Kasumi-1 (cell line): Measurements from ENCODE around the gene ATP6V1G2.
"Not testable (repeated sequence)": the region's sequence is repeated elsewhere in the genome, so short reads cannot be mapped to it uniquely, and the experiment has no call there.

Source experiments
- DNase-seq, 2 experiments: peaks; one replicate each; lab custom pipeline; 2025; lab: John Stamatoyannopoulos, UW

ATP6V1G2 gene

DNA sequence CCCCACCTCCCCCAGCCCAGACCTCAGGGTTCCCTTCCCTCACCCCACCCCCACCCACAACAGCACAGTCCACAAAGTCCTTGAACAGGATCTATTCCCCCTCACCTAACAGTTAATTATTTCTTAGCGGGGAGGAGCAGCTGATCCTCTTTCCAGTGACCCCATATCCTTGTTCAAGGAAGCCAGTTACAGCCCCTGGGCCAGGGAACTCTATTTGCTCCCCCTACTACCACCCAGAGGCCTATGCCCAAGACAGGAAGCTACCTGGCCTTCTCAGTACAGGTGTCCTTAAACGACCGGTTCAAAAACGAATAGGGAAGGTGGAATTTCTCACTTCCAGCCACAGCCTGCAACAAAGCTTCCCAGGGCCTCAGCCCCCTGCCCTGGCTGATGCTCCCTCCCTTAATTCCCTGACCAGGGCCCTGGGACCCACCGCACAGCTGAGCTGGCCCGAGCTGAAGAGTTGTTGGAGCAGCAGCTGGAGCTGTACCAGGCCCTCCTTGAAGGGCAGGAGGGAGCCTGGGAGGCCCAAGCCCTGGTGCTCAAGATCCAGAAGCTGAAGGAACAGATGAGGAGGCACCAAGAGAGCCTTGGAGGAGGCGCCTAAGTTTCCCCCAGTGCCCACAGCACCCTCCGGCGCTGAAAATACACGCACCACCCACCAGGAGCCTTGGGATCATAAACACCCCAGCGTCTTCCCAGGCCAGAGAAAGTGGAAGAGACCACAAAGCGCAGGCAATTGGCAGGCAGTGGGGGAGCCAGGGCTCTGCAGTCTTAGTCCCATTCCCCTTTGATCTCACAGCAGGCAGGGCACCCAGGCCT lies 16.9 kb downstream of the ATP6V1G2 start:
- no peak for DNase-seq

DNA sequence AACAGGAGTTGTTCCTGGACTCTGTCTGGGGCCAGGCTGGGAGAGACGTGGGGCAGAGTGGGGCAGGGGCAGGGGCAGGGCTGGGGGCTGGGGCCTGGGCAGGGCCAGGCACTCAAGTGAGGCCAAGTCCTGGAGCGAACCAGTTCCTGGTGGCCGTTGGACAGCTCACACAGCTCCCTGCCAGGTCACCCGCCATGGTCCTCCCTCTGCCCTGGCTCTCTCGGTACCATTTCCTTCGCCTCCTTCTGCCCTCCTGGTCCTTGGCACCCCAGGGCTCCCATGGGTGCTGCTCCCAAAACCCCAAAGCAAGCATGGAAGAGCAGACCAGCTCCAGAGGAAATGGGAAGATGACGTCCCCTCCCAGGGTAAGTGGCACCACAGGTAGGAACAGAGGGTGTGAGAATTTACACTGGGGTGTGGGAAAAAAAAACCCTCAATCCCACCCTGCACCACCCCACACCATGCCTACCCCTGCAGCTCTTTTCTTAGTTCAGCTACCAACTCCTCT lies 17.5 kb downstream of the ATP6V1G2 start, which contains the start of gene MCCD1:
TSS of gene MCCD1 (plus strand) at position 142 of the 508 bp plus-strand sequence. CDS start at position 195, 53 bp downstream.
- no peak for DNase-seq

DNA sequence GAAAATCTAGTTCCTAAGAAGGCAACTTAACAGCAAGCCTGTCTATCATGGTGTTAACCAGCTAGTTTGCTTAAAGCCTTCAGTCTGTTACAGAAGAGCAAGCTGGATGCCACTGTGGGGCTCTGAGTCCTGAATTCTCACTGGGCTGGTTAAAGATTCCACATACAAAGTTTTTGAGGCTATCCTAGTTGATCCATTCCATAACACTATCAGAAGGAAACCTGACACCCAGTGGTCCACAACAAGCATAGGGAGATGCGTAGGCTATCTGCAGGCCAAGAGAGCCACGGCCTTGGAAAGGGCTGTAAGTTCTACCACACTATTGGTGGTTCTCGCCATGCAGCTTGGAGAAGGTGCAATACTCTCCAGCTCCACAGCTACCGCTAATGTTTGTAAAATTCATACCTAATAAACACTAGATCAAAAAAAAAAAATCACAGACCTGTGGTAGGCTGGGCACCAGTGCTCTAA lies 18.1 kb downstream of the ATP6V1G2 start:
- no peak for DNase-seq

DNA sequence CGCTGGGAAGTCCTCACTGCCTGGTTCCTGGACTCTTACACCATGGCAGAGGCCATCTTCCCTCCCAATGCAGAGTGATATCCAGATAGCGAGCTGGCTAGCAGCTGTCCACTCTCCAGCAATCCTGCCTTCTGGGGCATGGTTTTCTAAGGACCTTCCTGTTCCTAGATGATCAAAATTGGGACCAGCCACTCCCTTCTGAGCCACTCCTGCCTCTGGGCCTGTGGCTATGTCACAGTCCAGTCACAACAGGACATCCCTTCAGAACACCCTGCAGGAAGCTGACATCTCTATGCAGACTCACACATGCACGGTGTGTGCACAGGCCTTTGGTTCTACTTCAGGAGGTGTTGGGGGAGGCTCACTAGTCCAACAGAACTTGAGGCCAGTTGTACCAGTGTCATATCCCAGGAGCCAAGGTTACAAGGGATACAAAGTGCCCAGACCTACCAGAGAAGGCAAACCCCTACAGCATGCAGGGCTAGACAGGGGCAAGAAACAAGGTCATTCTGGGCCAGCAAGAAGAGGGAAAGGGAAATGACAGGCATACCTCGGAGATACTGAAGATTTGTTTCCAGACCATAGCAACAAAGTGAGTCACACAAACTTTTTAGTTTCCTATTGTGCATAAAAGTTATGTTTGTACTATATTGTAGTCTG lies 20.3 kb downstream of the ATP6V1G2 start:
- DNase-seq: no peak

DNA sequence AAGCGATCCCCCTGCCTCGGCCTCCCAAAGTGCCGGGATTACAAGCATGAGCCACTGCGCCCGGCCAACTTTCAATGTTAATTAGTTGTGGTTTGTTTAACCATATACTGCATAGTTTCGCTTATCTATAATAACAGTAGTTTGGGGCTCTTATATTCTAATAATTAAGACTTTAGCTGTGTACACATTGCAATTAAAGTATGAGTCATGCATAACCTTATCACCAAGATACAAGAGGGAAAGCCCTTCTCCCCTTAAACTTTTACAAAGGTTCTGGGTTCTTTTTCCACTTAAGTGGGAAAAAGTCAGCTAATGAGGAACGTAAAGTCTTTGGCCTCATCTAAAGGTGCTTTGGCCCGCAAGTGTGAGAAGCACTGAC lies 20.9 kb downstream of the ATP6V1G2 start:
- DNase-seq: no peak

- DNase-seq: no peak
Observed at GRCh38 chr6:31521835-31522234, 24.6 kb downstream of the ATP6V1G2 start.

- DNase-seq: no peak
Observed at GRCh38 chr6:31513456-31514165, 32.8 kb downstream of the ATP6V1G2 start.

GRCh38 chr6:31510007-31510406 lies 36.4 kb downstream of the ATP6V1G2 start:
- no peak for DNase-seq

DNA sequence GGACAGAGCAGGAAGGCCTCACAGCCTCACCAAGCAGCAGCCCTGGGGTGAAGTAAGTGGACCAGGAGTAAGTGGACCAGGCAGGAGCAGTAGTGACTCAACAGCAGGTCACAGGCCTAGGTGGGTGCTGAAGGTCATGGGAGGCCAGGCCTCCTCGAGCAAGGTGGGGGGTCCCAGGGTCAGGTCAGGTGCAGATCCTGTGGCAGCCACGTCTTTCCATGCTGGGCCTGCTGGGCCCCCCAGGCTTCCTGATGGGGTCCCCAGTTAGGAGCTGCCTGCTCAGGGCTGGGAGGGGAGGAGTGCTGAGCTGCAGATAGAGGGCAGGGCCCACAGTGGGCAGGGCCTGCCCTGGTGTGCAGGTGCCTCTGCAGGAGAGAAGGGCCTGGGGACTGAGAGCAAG lies 37.4 kb downstream of the ATP6V1G2 start:
- DNase-seq: not testable (repeated sequence)

DNA sequence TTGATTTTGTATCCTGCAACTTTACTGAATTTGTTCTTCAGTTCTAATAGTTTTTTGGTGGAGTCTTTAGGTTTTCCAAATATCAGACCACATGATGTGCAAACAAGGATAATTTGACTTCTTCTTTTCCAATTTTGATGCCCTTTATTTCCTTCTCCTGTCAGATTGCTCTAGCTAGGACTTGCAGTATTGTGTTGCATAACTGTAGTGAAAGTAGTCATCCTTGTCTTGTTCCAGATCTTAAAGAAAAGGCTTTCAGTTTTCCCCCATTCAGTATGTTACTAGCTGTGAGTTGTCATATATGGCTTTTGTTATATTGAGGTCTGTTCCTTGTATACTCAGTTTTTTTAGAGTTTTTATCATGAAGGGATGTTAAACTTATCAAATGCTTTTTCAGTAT lies 43.8 kb downstream of the ATP6V1G2 start:
- peak in 1 of 2 experiments; percentile 8 for DNase-seq

- not testable (repeated sequence) for DNase-seq
Observed at GRCh38 chr6:31499648-31500047, 46.8 kb downstream of the ATP6V1G2 start.

DNA sequence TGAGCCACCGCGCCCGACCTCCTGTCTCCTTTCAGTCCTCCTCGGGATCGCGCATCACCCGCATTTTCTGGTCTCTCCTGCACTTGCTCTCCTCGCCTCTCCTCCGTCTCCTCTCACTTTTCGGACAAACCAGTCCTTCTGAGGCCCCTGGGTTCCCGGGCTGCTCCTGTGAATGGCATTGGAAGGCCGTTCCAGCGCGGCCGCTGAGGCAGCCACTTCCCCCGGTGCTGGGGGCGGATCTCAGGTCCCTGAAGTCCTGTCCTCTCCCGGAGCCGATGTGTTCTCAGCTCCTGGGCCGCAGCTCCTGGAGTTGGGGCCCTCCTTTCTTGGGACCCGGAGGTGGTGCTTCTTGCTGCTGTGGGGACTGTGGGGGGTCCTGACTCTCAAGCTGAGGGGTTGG lies 47.7 kb downstream of the ATP6V1G2 start:
- no peak for DNase-seq

DNA sequence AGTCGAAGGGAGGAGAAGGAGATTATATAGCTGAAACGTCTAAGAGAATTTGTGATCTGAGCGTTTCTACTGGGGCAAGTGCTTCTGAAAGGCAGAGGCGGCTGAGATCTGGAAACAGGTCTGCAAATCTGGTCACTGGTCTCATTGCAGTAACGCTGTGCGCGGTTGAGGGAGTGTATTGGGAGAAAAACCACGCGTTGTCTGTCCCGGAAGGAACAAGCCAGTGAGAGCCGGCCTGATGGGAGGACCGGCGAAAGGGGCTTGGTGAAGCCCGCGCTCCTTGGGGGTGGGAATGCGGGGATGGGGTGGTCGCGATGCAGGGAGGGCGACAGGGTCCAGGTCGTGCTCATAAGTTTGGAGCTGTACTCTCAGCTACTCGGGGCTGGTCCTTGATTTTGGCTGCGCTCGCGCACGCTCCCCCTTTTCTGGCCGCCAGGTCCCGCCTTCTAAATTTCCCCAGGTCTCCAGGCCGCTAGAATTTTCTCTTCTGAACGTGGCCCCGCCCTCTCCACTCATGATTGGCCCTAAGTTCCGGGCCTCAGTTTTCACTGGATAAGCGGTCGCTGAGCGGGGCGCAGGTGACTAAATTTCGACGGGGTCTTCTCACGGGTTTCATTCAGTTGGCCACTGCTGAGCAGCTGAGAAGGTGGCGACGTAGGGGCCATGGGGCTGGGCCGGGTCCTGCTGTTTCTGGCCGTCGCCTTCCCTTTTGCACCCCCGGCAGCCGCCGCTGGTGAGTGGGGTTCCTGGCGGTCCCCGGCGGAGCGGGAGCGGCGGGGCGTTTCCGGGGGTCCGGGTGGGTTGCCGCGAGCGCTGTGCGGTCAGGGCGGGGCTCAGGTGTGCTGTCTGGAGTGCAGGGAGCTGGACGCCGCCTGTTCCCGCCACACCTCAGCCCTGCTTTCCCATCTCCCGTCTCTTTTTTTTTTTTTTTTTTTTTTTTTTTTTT lies 48.6 kb downstream of the ATP6V1G2 start, which contains the start of gene MICB:
TSS of gene MICB (plus strand) at position 615 of the 946 bp plus-strand sequence. CDS start at position 664, 49 bp downstream.
- DNase-seq: peak; percentile 94 to 96

GRCh38 chr6:31496826-31497225 lies 49.6 kb downstream of the ATP6V1G2 start:
- not testable (repeated sequence) for DNase-seq

DNA sequence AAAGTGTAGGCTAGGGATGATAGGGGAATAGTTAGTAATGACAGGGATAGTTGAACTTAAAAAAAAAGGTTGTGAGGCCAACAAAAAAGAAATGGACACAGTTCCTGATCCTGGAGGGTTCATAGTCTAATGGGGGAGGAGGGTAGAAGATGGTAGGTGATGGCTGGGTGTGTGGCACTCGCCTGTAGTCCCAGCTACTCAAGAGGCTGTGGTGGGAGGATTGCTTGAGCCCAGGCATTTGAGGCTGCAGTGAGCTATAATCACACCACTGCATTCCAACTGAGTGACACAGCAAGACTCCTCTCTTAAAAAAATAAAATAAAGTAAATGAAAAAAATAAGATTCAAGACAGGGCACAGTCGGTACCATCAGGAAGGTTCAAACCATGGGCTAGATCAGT lies 50.8 kb downstream of the ATP6V1G2 start:
- DNase-seq: no peak
